ENCODE data around the gene DNAJC30.

DNAJC30 gene

GRCh38 chr7:73647725-73648592, 35.3 kb downstream of the DNAJC30 start:
- DNase-seq (ENCODE audit: low spot score), result no peak

- no peak for DNase-seq (ENCODE audit: low spot score)
Measured at GRCh38 chr7:73646785-73647724, 36.2 kb downstream of the DNAJC30 start.

- no peak for DNase-seq (ENCODE audit: low spot score)
Measured at GRCh38 chr7:73645643-73646174, 37.5 kb downstream of the DNAJC30 start.

- no peak for DNase-seq (ENCODE audit: low spot score)
Measured at GRCh38 chr7:73644688-73645286, 38.5 kb downstream of the DNAJC30 start.

- DNase-seq (ENCODE audit: low spot score), result no peak
Measured at GRCh38 chr7:73642834-73643233, 40.4 kb downstream of the DNAJC30 start.

GRCh38 chr7:73638911-73639310, 44.3 kb downstream of the DNAJC30 start:
- DNase-seq (ENCODE audit: low spot score), result no peak

- DNase-seq (ENCODE audit: low spot score), result no peak
Measured at GRCh38 chr7:73635428-73636200, 47.6 kb downstream of the DNAJC30 start.

- no peak for DNase-seq (ENCODE audit: low spot score)
Measured at GRCh38 chr7:73633844-73634243, 49.4 kb downstream of the DNAJC30 start.

GRCh38 chr7:73633323-73633722, 49.9 kb downstream of the DNAJC30 start:
- no peak for DNase-seq (ENCODE audit: low spot score)

- DNase-seq (ENCODE audit: low spot score), result no peak
Measured at GRCh38 chr7:73631558-73631957, 51.7 kb downstream of the DNAJC30 start.
